ENCODE data around the gene TBXA2R.

Gene TBXA2R

DNA sequence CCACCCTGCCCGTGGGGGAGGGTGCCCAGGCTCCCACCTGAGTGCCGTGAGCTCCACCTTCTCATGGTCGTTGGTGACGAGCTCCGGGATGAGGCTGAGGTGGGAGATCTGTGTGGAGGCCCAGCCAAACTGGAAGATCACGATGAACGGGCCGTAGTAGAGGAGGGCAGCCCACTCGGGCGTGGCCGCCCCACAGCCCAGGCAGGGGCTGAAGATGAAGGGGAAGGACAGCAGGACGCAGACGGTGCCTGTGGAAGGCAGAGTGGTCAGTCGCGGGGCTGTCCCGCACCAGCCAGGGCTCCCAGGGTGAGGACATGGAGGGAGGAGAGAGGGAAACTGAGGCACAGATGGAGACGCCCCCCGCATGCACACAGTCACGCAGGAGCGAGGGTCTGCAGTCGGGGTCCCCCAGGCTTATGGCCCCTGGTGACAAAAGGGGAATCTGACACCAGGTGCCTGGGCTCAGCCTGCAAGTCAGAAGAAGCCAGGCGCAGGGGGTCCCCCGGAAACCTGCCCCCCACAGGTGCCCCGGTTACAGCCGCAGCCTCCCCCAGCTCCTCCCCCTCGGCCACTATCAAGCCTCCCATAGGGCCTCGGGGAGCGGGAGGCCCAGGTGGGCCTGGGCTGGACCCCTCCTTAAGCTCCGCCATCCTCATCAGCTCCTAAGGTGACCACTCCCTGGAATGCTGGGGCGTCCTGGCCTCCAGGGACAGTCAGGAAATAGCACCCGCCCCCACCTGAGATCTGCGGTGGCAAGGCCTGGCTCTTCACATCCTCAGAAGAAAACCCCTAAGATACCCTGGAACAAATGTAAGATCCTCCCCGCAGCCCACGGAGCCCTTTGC is 55.5 kb downstream of the TBXA2R start:
- no peak for DNase-seq

DNA sequence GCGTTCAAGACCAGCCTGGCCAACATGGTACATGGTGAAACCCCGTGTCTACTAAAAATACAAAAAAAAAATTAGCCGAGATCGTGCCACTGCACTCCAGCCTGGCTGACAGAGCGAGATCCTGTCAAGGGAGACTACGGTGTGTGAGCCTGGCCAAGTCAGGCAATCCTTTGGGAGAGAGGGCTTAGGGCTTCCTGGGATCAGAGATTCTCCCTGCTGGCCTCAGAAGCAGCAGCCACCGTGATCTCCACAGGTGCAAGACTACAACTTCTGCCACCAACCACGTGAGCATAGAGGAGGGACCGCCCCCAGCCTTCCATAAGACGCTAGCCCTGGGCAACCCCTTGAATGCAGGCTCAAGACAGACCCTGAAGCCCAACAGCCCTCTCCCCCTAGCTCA is 56.9 kb downstream of the TBXA2R start:
- no peak for DNase-seq

DNA sequence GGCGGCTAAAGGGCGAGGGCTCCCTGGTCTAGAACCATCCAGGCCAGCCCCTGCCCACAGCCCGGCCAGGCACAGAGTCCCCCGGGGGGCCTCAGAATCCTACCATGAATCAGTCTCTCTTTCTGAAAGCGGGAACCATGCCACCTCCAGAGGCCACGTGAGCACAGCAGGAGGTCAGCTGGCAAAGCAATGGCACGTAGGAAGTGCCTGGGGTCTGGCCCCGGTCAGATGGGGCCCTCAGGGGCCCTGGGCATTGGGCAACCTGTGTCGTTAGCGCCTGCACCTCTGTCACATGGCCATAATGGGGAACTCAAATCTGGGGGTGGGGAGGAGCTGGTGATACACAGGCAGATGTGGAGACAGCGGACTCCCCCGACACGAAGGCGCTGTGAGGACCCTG is 58.1 kb downstream of the TBXA2R start:
- no peak for DNase-seq

DNA sequence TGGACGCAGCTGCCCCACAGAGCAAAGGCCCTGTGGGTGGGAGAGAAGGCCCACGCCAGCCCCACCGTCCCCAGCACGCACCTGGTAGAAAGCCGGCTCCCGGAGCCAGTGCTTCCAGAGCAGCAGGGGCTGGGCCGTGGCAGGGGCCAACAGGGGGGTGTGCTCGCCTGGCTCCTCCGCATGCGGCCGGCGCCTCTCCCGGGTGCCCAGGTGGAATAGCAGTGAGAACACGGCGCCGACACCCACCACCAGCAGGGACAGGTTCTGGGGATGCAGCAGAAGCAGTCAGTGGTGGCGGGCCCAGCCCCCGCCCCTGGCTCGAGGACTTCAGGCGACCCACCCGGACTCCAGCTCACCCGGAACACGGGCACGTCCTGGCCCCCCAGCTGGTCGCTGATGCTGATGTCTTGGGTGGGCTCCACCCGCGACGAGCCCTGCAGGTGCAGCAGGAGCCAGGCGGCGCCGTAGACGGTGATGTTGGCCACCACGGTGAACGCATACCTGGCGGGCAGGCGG is 58.9 kb downstream of the TBXA2R start:
- no peak for DNase-seq

DNA sequence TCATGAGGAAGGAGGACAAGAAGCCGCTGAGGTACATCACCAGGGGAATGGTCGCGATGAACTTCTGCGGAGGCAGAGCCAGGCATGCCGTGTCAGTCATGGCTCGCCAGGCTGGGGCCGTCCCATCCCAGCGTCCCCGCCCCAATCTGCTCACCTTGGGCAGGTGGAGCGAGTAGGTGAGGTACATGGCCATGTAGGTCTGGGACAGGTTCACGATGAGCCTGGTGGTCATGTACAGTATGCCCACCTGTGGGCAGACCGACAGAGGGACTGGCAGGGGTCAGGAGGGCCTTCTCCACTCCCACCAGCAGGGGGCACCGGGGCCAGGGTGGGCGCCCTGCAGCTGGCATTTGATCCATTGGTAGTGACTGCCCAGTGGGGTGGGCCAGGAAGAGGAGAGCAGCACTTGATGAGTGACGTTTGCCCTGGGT is 59.4 kb downstream of the TBXA2R start:
- peak; percentile 42 to 52 for DNase-seq

DNA sequence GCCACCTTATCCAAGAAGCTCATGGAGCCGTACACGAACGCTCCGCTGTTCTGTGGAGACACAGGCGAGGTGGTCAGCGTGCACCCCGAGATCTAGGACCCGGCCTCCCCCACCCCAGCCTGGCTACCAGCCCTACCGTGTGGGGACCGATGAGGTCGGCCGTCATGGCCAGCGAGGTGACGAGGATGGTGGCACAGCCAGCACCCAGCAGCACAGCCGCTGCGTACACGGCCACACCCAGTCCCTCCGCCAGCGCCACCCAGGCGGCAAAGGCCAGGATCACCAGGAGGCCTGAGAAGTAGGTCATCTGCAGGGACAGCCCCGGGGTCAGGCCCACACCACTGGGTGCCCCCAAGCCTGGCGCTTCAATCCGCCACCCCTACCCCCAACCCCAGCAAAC is 60.6 kb downstream of the TBXA2R start:
- no peak for DNase-seq

DNA sequence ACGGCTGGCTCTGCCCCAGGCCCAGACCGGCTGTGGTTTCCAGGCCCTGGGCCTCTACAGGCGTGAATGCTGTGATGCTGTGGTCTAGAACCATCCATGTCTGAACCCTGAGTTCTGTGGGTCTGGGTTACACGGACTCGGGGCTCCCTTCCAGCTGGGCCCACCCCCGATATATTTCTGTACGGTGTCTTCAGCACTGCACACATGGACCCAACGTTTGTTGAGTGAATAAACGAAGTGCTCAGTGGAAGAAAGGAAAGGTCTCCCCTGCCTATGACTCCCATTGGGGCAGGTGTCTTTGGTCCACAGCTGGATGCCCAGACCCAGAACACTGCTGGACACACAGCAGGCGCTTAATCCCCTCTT is 61.0 kb downstream of the TBXA2R start:
- no peak for DNase-seq

DNA sequence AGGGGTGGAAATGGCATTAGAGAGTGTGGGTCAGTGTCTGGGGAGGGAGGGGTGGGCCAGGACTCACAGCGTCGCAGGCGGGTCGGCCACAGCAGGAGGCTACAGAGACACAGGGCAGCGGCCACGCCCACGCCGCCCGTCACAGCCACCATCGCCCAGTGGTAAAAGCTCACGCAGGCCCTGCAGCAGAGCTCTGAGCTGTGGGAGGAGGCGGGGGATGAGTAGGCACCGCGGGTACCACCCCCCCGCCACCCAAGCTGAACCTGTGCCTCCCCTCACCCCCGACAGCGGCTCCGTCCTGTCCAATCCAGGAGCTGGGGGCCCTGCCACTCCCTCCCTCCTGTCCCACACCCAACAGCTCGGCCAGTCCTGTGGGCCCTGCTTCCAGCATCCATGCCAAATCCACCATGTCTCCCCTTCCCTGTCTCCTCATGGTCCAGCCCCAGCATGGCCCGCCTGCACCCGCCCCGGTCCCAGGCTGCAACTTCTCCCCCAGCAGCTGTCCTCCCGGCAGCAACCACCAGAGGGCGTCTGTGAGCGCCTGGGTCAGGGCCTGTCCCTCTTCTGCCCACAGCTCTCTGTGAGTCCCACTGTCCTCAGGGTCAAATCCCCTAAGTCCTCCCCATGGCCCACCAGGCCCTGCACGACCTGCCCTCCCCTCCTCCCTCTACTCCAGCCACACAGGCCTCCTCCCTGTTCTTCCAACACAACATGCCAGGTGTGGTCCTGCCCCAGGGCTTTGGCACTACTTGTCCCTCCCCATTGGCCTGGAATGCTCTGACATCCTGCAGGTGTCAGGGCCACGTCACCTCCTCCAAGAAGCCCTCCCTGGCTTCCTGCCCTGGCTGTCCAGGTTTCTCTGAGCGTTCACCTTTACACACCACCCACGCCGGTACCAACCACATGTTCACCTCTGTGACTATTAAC is 61.7 kb downstream of the TBXA2R start:
- peak; percentile 90 to 91 for DNase-seq

Data from activated CD4-positive, alpha-beta T cell treated with anti-CD3 and anti-CD28 coated beads, Interleukin-2, amount 50 U/mL, for 48 hours (primary cell).